ENCODE measurements around the gene DISC1. TPM values are rescaled to one million over a fixed set of nuclear protein-coding genes. Genes with fewer than 3 reads are reported as not detected.

DISC1 gene
- polyA plus RNA-seq, 1 experiment: 2.3 TPM

DNA sequence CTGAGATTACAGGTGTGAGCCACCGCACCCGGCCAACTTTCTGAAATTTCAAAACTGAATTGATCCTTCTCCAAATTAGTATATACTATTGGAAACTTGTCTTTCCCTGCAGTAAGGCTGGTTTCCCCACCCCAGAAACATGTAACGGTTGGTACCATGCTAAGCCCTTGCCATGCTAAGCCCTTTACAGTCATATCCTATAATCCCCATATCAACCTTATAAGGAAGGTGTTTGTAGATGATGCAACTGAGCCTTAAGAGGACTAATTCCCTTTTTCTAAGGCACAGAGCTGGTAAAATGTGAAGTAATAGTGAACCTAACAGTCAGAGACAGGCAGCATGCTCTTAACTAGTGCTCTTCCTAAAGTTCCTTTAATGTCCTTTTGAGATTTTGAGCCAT, 413.7 kb downstream of the DISC1 start:
- H3K36me3 ChIP-seq (ENCODE audit: control insufficient read depth, insufficient read depth, low read length): no peaks in the 10 kb centered on the region
- TF ChIP-seq, protein P1, sequence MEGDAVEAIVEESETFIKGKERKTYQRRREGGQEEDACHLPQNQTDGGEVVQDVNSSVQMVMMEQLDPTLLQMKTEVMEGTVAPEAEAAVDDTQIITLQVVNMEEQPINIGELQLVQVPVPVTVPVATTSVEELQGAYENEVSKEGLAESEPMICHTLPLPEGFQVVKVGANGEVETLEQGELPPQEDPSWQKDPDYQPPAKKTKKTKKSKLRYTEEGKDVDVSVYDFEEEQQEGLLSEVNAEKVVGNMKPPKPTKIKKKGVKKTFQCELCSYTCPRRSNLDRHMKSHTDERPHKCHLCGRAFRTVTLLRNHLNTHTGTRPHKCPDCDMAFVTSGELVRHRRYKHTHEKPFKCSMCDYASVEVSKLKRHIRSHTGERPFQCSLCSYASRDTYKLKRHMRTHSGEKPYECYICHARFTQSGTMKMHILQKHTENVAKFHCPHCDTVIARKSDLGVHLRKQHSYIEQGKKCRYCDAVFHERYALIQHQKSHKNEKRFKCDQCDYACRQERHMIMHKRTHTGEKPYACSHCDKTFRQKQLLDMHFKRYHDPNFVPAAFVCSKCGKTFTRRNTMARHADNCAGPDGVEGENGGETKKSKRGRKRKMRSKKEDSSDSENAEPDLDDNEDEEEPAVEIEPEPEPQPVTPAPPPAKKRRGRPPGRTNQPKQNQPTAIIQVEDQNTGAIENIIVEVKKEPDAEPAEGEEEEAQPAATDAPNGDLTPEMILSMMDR (IDR thresholded peaks at IDR 0.05; ENCODE audit: insufficient read depth, low read depth, low read length): no peak
- no peaks in the 10 kb centered on the region for H3K27me3 ChIP-seq (ENCODE audit: control insufficient read depth, insufficient read depth, low read length)
- no peak overlapping the region for H3K4me3 ChIP-seq (ENCODE audit: low read depth, low read length)
- DNase-seq (ENCODE audit: low read depth): no peak
- ChIA-PET POLR2A (no interaction called here), CTCF (interaction anchor here (0.6 kb wide), 1 partner anchor 93 kb away, joined by 3 read pairs; no protein-coding TSS in a partner anchor)

GRCh38 chr1:232044728-232045127, 418.1 kb downstream of the DISC1 start:
- H3K27me3 ChIP-seq (ENCODE audit: control insufficient read depth, insufficient read depth, low read length): no peaks in the 10 kb centered on the region
- H3K36me3 ChIP-seq (ENCODE audit: control insufficient read depth, insufficient read depth, low read length): no peaks in the 10 kb centered on the region
- H3K4me3 ChIP-seq (ENCODE audit: low read depth, low read length): no peak overlapping the region
- ChIA-PET CTCF (no interaction called here), POLR2A (no interaction called here)
- DNase-seq (ENCODE audit: low read depth): no peak
- TF ChIP-seq, protein P1 (IDR thresholded peaks at IDR 0.05; ENCODE audit: insufficient read depth, low read depth, low read length): no peak

GRCh38 chr1:232045139-232045994, 418.8 kb downstream of the DISC1 start:
- ChIA-PET CTCF (no interaction called here), POLR2A (no interaction called here)
- H3K4me3 ChIP-seq (ENCODE audit: low read depth, low read length): no peak overlapping the region
- no peaks in the 10 kb centered on the region for H3K27me3 ChIP-seq (ENCODE audit: control insufficient read depth, insufficient read depth, low read length)
- DNase-seq (ENCODE audit: low read depth): no peak
- TF ChIP-seq, protein P1 (IDR thresholded peaks at IDR 0.05; ENCODE audit: insufficient read depth, low read depth, low read length): no peak
- no peaks in the 10 kb centered on the region for H3K36me3 ChIP-seq (ENCODE audit: control insufficient read depth, insufficient read depth, low read length)

- ChIA-PET POLR2A (no interaction called here), CTCF (interaction anchor here (0.9 kb wide), 1 partner anchor 11 kb away, joined by 3 read pairs; no protein-coding TSS in a partner anchor)
- TF ChIP-seq, protein P1 (IDR thresholded peaks at IDR 0.05; ENCODE audit: insufficient read depth, low read depth, low read length): no peak
Measured at GRCh38 chr1:232046451-232047306, 420.1 kb downstream of the DISC1 start.

DNA sequence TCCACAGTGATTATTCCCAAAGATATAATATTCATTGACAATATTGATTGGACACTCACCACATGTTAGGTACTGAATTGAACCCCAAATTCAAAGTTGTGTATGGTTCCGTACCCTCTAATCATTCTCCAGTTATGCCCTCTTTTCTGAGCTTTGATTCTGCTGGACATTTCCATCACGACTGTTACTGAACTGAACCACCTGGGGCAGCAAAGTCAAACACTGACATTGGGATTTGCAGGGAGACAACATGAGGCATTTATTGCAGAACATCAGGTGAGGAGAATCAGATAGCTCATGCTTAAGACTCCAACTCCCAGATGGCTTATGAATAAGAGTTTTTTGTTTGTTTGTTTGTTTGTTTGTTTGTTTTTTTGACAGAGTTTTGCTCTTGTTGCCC, 420.9 kb downstream of the DISC1 start:
- ChIA-PET POLR2A (no interaction called here), CTCF (interaction anchor here (0.9 kb wide), 1 partner anchor 10 kb away, joined by 3 read pairs; no protein-coding TSS in a partner anchor)
- H3K27me3 ChIP-seq (ENCODE audit: control insufficient read depth, insufficient read depth, low read length): no peaks in the 10 kb centered on the region
- no peak for DNase-seq (ENCODE audit: low read depth)
- TF ChIP-seq, protein P1 (IDR thresholded peaks at IDR 0.05; ENCODE audit: insufficient read depth, low read depth, low read length): no peak
- H3K36me3 ChIP-seq (ENCODE audit: control insufficient read depth, insufficient read depth, low read length): no peaks in the 10 kb centered on the region
- no peak overlapping the region for H3K4me3 ChIP-seq (ENCODE audit: low read depth, low read length)

More at GRCh38 chr1:232046451-232047306, 420.1 kb downstream of the DISC1 start:
- no peaks in the 10 kb centered on the region for H3K27me3 ChIP-seq (ENCODE audit: control insufficient read depth, insufficient read depth, low read length)
- H3K36me3 ChIP-seq (ENCODE audit: control insufficient read depth, insufficient read depth, low read length): no peaks in the 10 kb centered on the region
- no peak for DNase-seq (ENCODE audit: low read depth)
- no peak overlapping the region for H3K4me3 ChIP-seq (ENCODE audit: low read depth, low read length)

All from BJ (cell line).